Right lobe of liver (tissue), 6 donors: ENCODE data around the gene HOTAIR. TPM values are rescaled to one million over a fixed set of nuclear protein-coding genes. Genes with fewer than 3 reads are reported as not detected.

ENCODE experiments used
- ATAC-seq, 4 donors: fragments of 200-7000 bp; cut with Tn5 transposase; one replicate each; pipeline ENCODE4 v1.9.1; 2020; ENCODE audit warnings: mild to moderate bottlenecking in 4 of 4, moderate library complexity in 4 of 4
- DNase-seq, 3 donors: peaks; one replicate each; pipeline ENCODE4 v3.0.0-alpha.2; 2020
- H3K27ac ChIP-seq, 3 donors: fragments of 200-600 bp; one replicate each; pipeline ENCODE4 v1.8.0; 2022
- H3K27me3 ChIP-seq, 2 donors: fragments of 200-600 bp; one replicate each; pipeline ENCODE4 v1.8.0; 2022
- H3K36me3 ChIP-seq, 4 donors: fragments of 200-600 bp; sonication (generic) in 1 of 4; one replicate each; pipeline versions ENCODE4 v1.5.1 to v1.8.0; 2017 to 2022; ENCODE audit warnings: control low read depth in 1 of 4
- H3K4me1 ChIP-seq, 4 donors: fragments of 200-600 bp; sonication (generic) in 1 of 4; one replicate each; pipeline versions ENCODE4 v1.5.1 to v1.8.0; 2017 to 2022; ENCODE audit warnings: control low read depth in 1 of 4
- H3K4me3 ChIP-seq, 3 donors: fragments of 200-600 bp; one replicate each; pipeline ENCODE4 v1.8.0; 2022
- H3K9me3 ChIP-seq, 4 donors: fragments of 200-600 bp; sonication (generic) in 1 of 4; one replicate each; pipeline versions ENCODE4 v1.5.1 to v1.8.0; 2017 to 2022; ENCODE audit warnings: control low read depth in 1 of 4
- CTCF ChIP-seq, 4 donors: fragments of 200-600 bp in 3 of 4; fragments of 450-650 bp in 1 of 4; IDR thresholded peaks; one replicate each; pipeline versions ENCODE4 v1.5.1 to v1.8.0; 2016 to 2022; ENCODE audit warnings: antibody characterized with exemption in 4 of 4, mild to moderate bottlenecking in 2 of 4
- POLR2A ChIP-seq: fragments of 450-650 bp; IDR thresholded peaks from one replicate; pipeline ENCODE4 v1.6.1; 2017; ENCODE audit warnings: antibody characterized with exemption, mild to moderate bottlenecking
- WGBS: methylation state at CpG from one replicate; pipeline ENCODE4 v1.1.6; 2018; ENCODE audit warnings: low coverage, low lambda C conversion rate; ENCODE audit not compliant: insufficient coverage; ENCODE audit errors: missing lambda C conversion rate; 5-methylcytosine and 5-hydroxymethylcytosine counted together
- intact Hi-C, 2 donors: fragments of 100-400 bp; cut with DNase I; formaldehyde crosslinking; loops; one replicate each; pipeline versions ENCODE4 v1.11.2 to v1.14.1; 2022
- total RNA-seq, 6 experiments: library from RNA; depleted of rRNA in 2 of 6; stranded (reverse); fragments of >200 nt in 2 of 6; fragmentation: NEBNext Ultra II Directional in 3 of 6; extraction: Animal tissue kit (Norgen Biotek cat#: 25700) in 3 of 6; gene quantifications; one replicate each; pipeline versions ENCODE4 v1.1.0 to v1.2.4, GENCODE V29; 2016 to 2023
- donor health status: DM: no; HTN: yes; CAD: no.
- donor health status: DM: no; HTN: no; CAD: no.
- donor health status: DM: no; HTN: no; CAD: no.
- donor health status: DM: no; HTN: yes; CAD: no.
- donor health status: DM: no; HTN: yes; CAD: no.

Gene HOTAIR
- total RNA-seq, 6 experiments from 2014 or later: not detected

- intact Hi-C loops: no loop called here
- H3K36me3 ChIP-seq: no peaks in the 10 kb centered on the region
- 6% methylated on average over 8 of the region's 86 CpGs for WGBS
- peaks cover 0 to 3% (median 0%) of the 10 kb centered on the region in 4 donors for H3K4me1 ChIP-seq
- no peak for ATAC-seq
- TF ChIP-seq POLR2A: no peak
- no peak for TF ChIP-seq CTCF (IDR thresholded peaks at IDR 0.05)
- no peak overlapping the region for H3K4me3 ChIP-seq
- H3K27me3 ChIP-seq: peaks cover 15 to 70% of the 10 kb centered on the region in 2 donors
- DNase-seq: no peak
- no peak overlapping the region for H3K27ac ChIP-seq
- no peaks in the 10 kb centered on the region for H3K9me3 ChIP-seq
Observed at GRCh38 chr12:53955036-53955775, 19.5 kb downstream of the HOTAIR start.

GRCh38 chr12:53954694-53955035, 20.1 kb downstream of the HOTAIR start, which contains the start of gene HOXC12:
Gene HOXC12 (plus strand): TSS chr12:53954903. CDS start chr12:53954930, 27 bp downstream.
- DNase-seq (no peak), ATAC-seq (no peak)
- no peaks in the 10 kb centered on the region for H3K9me3 ChIP-seq
- no peak within 1 kb of the TSS for H3K27ac ChIP-seq
- peaks cover 0 to 3% (median 0%) of the 10 kb centered on the region in 4 donors for H3K4me1 ChIP-seq
- H3K27me3 ChIP-seq: peaks cover 15 to 70% of the 10 kb centered on the region in 2 donors
- no peak within 1 kb of the TSS for H3K4me3 ChIP-seq
- WGBS: 0% methylated on average over 1 of the region's 20 CpGs
- TF ChIP-seq CTCF (IDR thresholded peaks at IDR 0.05) (no peak), POLR2A (no peak)
- no peaks in the 10 kb centered on the region for H3K36me3 ChIP-seq
- intact Hi-C loops: no loop called here

- peaks cover 0 to 3% (median 0%) of the 10 kb centered on the region in 4 donors for H3K4me1 ChIP-seq
Observed at GRCh38 chr12:53953831-53954693, 20.7 kb downstream of the HOTAIR start.

More at GRCh38 chr12:53953831-53954693, 20.7 kb downstream of the HOTAIR start:
- Histone ChIP-seq H3K36me3 (no peaks in the 10 kb centered on the region), H3K4me3 (no peak overlapping the region), H3K27me3 (peaks cover 15 to 70% of the 10 kb centered on the region in 2 donors), H3K9me3 (no peaks in the 10 kb centered on the region), H3K27ac (no peak overlapping the region)
- ATAC-seq (no peak), DNase-seq (no peak)
- 4% methylated on average over 19 of the region's 19 CpGs for WGBS
- intact Hi-C loops: no loop called here
- TF ChIP-seq CTCF (IDR thresholded peaks at IDR 0.05): no peak
- no peak for TF ChIP-seq POLR2A
